ENCODE measurements around the gene MRPL21.

MRPL21 gene

GRCh38 chr11:68935066-68935465, 31.4 kb upstream of the MRPL21 start:
- no peak for DNase-seq (ENCODE audit: low read depth in 3 of 3)

GRCh38 chr11:68934666-68935065, 31.0 kb upstream of the MRPL21 start:
- DNase-seq (ENCODE audit: low read depth in 3 of 3), result no peak

GRCh38 chr11:68934321-68934645, 30.7 kb upstream of the MRPL21 start:
- DNase-seq (ENCODE audit: low read depth in 3 of 3), result no peak

GRCh38 chr11:68933605-68934320, 30.1 kb upstream of the MRPL21 start:
- DNase-seq (ENCODE audit: low read depth in 3 of 3), result no peak

GRCh38 chr11:68932933-68933577, 29.4 kb upstream of the MRPL21 start:
- DNase-seq (ENCODE audit: low read depth in 3 of 3), result no peak

- no peak for DNase-seq (ENCODE audit: low read depth in 3 of 3)
These were observed 28.7 kb upstream of the MRPL21 start for GRCh38 chr11:68932358-68932757.

- no peak for DNase-seq (ENCODE audit: low read depth in 3 of 3)
These were observed 28.3 kb upstream of the MRPL21 start for GRCh38 chr11:68931911-68932310.

- no peak for DNase-seq (ENCODE audit: low read depth in 3 of 3)
These were observed 27.6 kb upstream of the MRPL21 start for GRCh38 chr11:68930991-68931855.

- no peak for DNase-seq (ENCODE audit: low read depth in 3 of 3)
These were observed 26.3 kb upstream of the MRPL21 start for GRCh38 chr11:68929706-68930570.

GRCh38 chr11:68929135-68929534, 25.5 kb upstream of the MRPL21 start:
- no peak for DNase-seq (ENCODE audit: low read depth in 3 of 3)

- no peak for DNase-seq (ENCODE audit: low read depth in 3 of 3)
These were observed 24.7 kb upstream of the MRPL21 start for GRCh38 chr11:68928136-68928880.

- no peak for DNase-seq (ENCODE audit: low read depth in 3 of 3)
These were observed 23.9 kb upstream of the MRPL21 start for GRCh38 chr11:68927280-68928135.

GRCh38 chr11:68925611-68926010, 22.0 kb upstream of the MRPL21 start:
- DNase-seq (ENCODE audit: low read depth in 3 of 3), result no peak

- no peak for DNase-seq (ENCODE audit: low read depth in 3 of 3)
These were observed 20.7 kb upstream of the MRPL21 start for GRCh38 chr11:68924073-68924925.

GRCh38 chr11:68923614-68924013, 20.0 kb upstream of the MRPL21 start:
- no peak for DNase-seq (ENCODE audit: low read depth in 3 of 3)

GRCh38 chr11:68916439-68916838, 12.8 kb upstream of the MRPL21 start:
- no peak for DNase-seq (ENCODE audit: low read depth in 3 of 3)

GRCh38 chr11:68914761-68915160, 11.1 kb upstream of the MRPL21 start:
- no peak for DNase-seq (ENCODE audit: low read depth in 3 of 3)

- DNase-seq (ENCODE audit: low read depth in 3 of 3), result no peak
These were observed 9.6 kb upstream of the MRPL21 start for GRCh38 chr11:68913188-68913587.

GRCh38 chr11:68912254-68912653, 8.6 kb upstream of the MRPL21 start:
- DNase-seq (ENCODE audit: low read depth in 3 of 3), result no peak

All from stimulated activated CD4-positive, alpha-beta T cell treated with anti-CD3 and anti-CD28 coated beads, TNF-alpha, amount 100 ng/mL, for 24 hours (primary cell).